SU-DHL-6 (cell line): ENCODE data around the gene DYTN.

Source experiments
- CTCF ChIP-seq: fragments of 200-600 bp; sonication (generic); IDR thresholded peaks from one replicate; pipeline ENCODE4 v1.5.1; 2017; ENCODE audit warnings: antibody characterized with exemption, mild to moderate bottlenecking, low read length, moderate library complexity; ENCODE audit not compliant: insufficient read depth, poor library complexity, severe bottlenecking
- EZH2phosphoT487 ChIP-seq: fragments of 200-600 bp; sonication (generic), shearing (Covaris generic); conservative IDR thresholded peaks from 2 replicates; pipeline ENCODE4 v1.6.1; 2018; ENCODE audit warnings: mild to moderate bottlenecking, antibody characterized with exemption, low read length, moderate library complexity, mixed read lengths

- TF ChIP-seq CTCF, result no peak
- TF ChIP-seq EZH2phosphoT487, result no peak
These were observed 11.0 kb downstream of the DYTN start for GRCh38 chr2:206707164-206707701.
